ENCODE results near the gene AHNAK2.

Gene AHNAK2

GRCh38 chr14:105012171-105012985 lies 34.2 kb upstream of the AHNAK2 start:
- peak in 2 of 58 donors; percentile 5 to 16 for DNase-seq

DNA sequence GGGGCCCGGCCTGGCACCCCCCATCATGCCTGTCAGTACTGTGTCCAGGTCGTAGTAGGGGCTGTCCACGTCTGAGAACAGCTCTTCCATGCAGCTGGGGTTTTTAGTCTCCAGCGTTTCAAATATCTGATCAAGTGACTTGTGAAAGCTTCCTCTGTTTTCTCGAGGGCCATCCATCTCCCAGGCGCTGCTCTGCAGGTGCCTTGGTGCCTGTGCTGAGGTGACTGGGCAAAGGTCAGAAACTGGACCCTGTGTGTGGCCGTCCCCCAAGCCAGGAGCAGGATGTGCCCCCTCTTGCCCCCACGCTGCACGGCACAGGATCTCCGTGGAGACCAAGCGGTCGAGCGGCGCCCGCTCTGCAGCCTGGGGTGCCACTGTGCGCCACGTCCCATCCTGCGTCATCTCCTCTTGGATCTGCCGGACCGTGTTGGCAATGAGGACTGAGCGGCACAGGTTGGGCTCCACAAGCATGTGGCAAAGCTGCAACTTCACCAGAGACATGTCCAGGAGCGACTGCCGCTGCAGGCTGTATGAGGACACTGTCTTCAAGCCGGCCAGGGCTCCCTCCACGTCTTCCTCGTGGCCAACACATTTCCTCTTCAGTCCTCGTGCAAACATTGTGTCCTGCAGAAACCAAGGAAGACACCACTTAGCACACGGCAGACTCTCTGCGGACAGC lies 33.3 kb upstream of the AHNAK2 start:
- no peak for DNase-seq

GRCh38 chr14:105010891-105011291 lies 32.7 kb upstream of the AHNAK2 start:
- DNase-seq: no peak

DNA sequence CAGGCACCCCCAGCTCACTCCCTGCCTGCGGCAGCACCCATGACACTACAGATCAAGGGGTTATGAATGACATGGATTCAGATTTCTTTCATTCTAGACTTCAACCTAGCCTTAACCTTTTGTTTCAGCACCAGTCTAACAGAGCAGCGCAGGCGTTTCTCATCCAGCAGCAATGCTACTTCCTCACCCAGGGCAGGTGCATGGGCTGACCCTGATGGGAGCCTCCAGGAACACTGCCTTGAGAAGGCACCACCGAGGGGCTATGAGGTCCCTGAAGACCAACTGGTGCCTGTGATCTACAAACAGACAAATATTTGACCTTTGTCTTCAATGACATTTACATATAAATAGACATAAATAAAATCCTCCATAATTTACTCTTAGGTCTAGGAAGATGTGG lies 31.9 kb upstream of the AHNAK2 start:
- DNase-seq: no peak

GRCh38 chr14:105007593-105008264 lies 29.6 kb upstream of the AHNAK2 start:
- no peak for DNase-seq

DNA sequence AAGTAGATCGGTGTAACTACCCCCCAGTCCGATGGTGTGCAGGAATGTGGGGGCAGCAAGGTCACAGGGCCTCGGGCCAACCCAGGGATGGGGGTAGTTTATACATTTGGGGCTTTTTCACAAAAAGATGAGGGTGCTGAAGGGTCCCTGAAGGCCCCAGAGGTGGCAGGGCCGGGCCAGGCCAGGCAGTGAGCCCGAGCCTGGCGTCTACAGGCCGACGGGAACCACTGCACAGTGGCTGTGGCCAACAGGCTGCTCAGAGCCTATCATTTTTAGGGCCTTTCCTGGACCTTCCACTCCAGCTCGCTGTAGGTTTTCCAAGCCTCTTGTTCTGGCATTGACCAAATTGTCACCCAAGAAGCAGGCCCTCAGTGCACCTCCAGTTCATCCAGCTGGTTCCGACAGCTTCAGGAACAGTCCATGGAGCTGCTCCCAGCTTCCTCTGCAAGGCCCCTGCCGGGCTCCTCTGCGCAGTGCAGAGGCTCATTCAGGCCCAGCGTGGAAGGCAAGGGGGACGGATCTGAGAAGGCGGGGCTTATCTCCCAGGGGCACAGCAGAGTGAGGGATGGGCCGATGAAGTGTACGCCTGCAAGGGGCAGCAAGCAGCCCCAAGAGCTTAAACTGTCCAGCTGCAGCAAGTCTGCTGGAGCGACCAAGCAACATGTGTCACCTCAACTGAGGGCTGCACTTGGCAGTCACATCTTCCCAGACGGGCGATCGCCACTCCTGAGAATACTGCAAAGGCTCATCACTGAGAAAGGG lies 28.8 kb upstream of the AHNAK2 start:
- DNase-seq: no peak

DNA sequence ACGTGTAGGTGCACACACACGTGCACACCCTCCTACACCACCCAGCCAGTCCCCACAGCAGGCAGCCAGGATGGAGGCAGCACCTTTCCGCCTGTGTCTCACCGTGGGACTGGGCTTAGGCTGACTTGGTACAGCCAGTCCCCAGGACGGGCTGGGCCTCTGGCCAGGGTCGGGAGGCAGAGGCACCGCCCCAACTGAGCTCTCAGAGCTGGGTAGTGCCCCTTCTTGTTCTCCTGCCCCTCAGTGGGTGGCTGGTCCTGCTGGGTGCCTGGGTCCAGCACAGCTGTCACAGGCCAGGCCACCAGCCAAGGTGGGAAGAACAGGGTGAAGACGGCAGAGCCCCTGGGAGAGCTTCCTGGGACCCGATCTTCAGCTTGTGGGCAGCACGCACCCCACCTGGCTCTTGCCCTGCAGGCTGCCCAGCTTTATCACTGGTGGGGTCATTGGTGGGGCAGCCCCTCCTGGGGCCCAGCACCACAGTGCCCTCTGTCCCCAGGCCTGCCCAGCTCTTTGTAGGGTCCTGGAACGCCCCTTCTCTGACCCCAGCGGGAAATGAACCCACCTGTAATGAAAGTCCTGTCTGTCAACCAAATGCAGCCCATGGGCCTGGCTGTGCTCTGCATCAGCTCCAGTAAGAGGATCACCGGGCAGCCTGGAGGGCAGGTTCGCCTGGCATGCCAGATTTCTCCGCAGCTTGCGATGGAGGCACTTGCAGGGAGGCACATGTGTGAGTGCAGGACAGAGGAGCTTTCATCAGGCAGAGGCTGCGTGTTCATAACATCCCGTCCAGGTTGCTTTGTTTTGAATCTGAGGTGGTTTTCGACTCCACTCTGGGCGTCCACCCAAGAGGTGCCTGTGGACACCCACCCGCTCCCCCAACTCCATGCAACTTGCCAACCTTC lies 28.0 kb upstream of the AHNAK2 start:
- DNase-seq: no peak

GRCh38 chr14:105005329-105005928 lies 27.3 kb upstream of the AHNAK2 start:
- DNase-seq: no peak

DNA sequence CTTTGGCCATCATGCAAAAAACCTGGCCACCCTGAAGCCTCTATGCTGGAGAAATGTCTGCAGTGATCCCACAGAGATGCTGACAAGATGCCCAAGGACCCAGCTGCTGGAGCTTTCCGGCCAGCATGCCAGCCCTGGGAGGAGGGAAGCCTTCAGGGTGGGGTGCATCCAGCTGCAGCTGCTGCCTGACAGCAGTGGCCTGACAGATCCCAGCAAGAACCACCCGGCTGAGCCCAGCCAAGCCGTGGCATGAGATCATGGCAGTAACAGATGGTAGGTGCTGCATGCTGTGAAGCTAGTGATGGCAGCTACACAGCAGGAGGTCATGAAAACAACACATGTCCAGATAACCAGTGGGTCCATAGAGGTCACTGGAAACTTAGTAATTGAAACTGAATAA lies 21.2 kb upstream of the AHNAK2 start:
- no peak for DNase-seq

DNA sequence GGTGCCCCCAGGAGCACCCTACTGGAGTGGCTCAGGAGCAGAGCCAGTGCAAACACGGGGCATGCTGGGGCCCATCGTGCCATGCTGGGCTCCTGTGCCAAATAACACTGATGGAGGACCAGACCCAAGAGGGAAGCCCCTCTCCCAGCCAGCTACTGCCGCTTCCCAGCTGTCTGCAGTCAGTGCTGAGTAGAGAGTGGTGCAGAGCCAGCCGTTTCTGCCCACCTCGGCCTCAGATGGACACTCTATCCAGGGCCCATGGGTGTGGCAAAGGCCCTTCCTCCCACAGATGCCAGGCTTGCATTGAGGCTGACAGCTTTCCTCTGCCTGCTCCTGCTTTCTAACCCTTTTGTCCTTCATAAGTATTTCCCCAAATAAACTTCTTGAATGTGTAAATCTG lies 20.6 kb upstream of the AHNAK2 start:
- no peak for DNase-seq

GRCh38 chr14:104996483-104996882 lies 18.3 kb upstream of the AHNAK2 start:
- no peak for DNase-seq

- no peak for DNase-seq
Measured at GRCh38 chr14:104996032-104996431, 17.9 kb upstream of the AHNAK2 start.

DNA sequence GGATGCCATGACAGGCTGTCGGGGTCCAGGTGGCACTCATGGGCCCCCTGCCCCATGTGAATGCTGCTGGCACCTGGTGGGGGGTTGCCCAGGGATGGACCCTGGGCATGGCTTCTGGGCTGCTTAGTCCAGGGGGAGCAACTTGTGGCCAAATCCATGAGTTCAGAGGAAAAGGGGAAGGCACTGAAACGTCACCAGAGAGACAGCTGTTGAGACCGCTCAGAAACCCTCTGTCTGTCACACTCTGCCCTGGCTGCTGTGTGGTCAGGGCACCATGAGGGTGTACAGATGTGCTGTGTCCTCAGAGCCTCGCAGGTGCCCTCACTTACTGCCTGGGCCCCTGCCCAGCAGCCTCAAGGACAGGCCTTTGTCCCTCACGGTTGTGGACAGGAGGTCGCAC lies 16.8 kb upstream of the AHNAK2 start:
- DNase-seq: no peak

GRCh38 chr14:104993808-104994591 lies 15.8 kb upstream of the AHNAK2 start:
- no peak for DNase-seq

- no peak for DNase-seq
Measured at GRCh38 chr14:104993306-104993705, 15.1 kb upstream of the AHNAK2 start.

DNA sequence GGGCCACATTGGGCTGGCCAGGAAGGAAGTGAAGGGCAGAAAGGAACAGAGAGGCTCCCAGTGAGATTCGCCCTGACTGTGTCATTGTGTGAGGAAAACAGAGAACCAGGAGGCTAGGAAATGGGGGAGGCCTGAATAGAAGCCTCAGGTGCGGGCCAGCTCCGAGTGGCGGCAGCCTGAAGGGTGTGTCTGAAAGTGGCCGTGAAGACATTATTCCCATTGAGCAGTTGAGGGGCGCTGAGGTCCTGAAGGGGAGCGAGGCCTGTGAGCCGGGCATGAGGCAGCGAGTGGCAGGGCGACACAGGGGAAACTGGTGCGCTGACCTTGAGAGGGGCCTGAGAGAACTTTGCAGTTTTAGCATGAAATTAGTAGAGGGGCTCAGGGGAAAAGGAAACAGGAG lies 14.3 kb upstream of the AHNAK2 start:
- no peak for DNase-seq

DNA sequence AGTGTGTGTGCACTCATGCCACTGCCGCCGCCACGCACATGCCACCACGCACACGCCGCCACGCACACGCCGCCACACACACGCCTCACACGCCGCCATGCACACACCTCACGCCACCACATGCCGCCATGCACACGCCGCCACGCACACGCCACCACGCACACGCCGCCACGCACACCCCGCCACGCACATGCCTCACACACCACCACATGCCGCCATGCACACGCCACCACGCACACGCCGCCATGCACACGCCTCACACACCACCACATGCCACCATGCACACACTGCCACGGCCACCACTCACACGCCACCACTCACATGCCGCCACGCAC lies 13.7 kb upstream of the AHNAK2 start:
- DNase-seq: no peak

DNA sequence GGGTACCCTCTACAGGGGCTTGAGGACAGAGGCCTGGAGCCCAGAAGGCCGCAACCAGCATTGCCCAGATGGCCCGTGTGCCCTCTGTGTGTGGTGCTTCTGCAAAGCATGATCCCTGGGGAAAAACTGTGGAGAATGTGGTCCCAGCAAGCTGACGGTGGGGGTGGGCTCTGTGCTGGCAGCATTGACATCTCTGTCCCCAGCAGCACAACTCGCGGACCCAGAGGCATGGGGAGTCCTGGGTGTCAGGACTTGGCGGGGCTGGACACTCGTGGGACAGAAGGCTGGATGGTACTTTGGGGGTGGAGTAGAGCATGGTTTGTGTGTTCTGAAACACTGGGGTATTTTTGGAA lies 11.8 kb upstream of the AHNAK2 start:
- DNase-seq: no peak

DNA sequence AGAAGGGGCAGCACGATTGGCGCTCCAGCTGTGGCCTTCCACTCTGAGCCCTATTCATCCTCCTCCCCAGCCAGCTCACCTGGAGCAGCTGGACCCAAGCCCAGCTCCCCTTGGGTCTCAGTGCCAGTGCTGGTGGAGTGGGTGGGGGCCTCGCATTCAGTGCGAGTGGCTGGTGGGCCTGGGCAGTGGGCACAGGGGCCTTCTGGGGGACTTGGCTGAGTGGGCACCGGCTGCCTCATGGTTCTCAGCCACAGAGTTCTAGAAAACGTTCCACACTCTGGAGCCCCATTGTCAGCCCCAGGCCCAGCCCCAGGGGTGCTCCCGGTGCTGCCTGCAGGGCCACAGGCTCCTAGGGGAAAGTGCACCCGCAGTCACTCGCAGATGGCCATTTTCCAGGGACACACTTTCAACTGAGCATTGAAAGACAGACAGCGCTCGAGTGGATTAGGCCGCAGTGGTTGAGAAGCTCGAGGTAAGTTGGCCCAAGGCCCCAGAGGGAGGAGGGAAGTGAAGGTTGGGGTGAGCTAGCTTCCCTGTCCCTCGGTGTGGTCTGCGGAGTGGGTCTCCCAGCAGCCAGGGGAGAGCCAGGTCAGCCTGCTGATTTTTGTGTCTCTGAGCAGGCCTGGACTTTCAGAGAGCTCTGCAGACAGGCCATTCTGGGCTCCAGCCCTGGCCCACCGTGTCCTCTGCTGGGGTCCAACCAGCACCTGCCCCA lies 11.2 kb upstream of the AHNAK2 start:
- DNase-seq: no peak
